Neural crest cell (in vitro differentiated cells): ENCODE data around the gene LMOD3. TPM values are rescaled to one million over a fixed set of nuclear protein-coding genes. Genes with fewer than 3 reads are reported as not detected.

Source experiments
- DNase-seq: peaks from one replicate; pipeline ENCODE4 v3.0.0; 2021; ENCODE audit warnings: low read depth, mixed read lengths, low spot score
- H3K27ac Mint-ChIP-seq: one replicate; pipeline ENCODE4 v1.8.0; 2021; ENCODE audit warnings: mild to moderate bottlenecking, mixed read lengths; ENCODE audit not compliant: unreplicated experiment
- H3K27me3 Mint-ChIP-seq: 2 replicates; pipeline ENCODE4 v1.8.0; 2021; ENCODE audit warnings: low read depth, mild to moderate bottlenecking, mixed read lengths
- H3K36me3 Mint-ChIP-seq: 2 replicates; pipeline ENCODE4 v1.8.0; 2021; ENCODE audit warnings: low read depth, mild to moderate bottlenecking, mixed read lengths
- H3K4me1 Mint-ChIP-seq: 2 replicates; pipeline ENCODE4 v1.8.0; 2021; ENCODE audit warnings: mixed read lengths
- H3K4me3 Mint-ChIP-seq: one replicate; pipeline ENCODE4 v1.8.0; 2021; ENCODE audit warnings: mild to moderate bottlenecking, mixed read lengths
- H3K9me3 Mint-ChIP-seq: 2 replicates; pipeline ENCODE4 v1.8.0; 2021; ENCODE audit warnings: mixed read lengths
- total RNA-seq: library from RNA; stranded (reverse); gene quantifications from 2 replicates; pipeline ENCODE4 v1.2.1, GENCODE V29; 2021
- TF ChIP-seq, protein P1 (sequence below): fragments of 200-600 bp; sonication (generic); conservative IDR thresholded peaks from 2 replicates; pipeline ENCODE4 v1.5.0; 2021; ENCODE audit warnings: antibody characterized with exemption, mild to moderate bottlenecking

Gene LMOD3
- total RNA-seq, 1 donor from 2014 or later = 3.8 TPM

DNA sequence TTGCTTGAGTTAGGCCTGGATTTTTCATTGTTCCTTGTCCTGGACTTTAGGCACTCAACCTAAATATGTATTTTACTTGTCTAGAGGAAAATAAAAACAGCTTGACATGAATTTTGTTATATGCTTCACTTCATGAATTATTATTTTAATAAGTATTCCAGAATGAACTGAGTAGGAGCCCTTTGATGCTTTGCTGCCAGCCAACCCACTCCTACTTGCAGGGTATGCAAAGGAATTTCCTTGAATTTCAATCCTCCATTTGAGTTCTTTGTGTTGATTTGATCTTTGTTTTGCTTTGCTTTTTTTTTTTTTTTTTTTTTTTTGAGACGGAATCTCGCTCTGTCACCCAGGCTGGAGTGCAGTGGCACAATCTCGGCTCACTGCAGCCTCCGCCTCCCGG is 26.1 kb downstream of the LMOD3 start:
- H3K27ac Mint-ChIP-seq = no peak overlapping the region
- peaks cover 49% of the 10 kb centered on the region for H3K4me1 Mint-ChIP-seq
- H3K9me3 Mint-ChIP-seq = no peaks in the 10 kb centered on the region
- TF ChIP-seq, protein P1, sequence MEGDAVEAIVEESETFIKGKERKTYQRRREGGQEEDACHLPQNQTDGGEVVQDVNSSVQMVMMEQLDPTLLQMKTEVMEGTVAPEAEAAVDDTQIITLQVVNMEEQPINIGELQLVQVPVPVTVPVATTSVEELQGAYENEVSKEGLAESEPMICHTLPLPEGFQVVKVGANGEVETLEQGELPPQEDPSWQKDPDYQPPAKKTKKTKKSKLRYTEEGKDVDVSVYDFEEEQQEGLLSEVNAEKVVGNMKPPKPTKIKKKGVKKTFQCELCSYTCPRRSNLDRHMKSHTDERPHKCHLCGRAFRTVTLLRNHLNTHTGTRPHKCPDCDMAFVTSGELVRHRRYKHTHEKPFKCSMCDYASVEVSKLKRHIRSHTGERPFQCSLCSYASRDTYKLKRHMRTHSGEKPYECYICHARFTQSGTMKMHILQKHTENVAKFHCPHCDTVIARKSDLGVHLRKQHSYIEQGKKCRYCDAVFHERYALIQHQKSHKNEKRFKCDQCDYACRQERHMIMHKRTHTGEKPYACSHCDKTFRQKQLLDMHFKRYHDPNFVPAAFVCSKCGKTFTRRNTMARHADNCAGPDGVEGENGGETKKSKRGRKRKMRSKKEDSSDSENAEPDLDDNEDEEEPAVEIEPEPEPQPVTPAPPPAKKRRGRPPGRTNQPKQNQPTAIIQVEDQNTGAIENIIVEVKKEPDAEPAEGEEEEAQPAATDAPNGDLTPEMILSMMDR = no peak
- no peak overlapping the region for H3K4me3 Mint-ChIP-seq
- no peaks in the 10 kb centered on the region for H3K27me3 Mint-ChIP-seq
- H3K36me3 Mint-ChIP-seq = peaks cover 11% of the 10 kb centered on the region
- DNase-seq = no peak

DNA sequence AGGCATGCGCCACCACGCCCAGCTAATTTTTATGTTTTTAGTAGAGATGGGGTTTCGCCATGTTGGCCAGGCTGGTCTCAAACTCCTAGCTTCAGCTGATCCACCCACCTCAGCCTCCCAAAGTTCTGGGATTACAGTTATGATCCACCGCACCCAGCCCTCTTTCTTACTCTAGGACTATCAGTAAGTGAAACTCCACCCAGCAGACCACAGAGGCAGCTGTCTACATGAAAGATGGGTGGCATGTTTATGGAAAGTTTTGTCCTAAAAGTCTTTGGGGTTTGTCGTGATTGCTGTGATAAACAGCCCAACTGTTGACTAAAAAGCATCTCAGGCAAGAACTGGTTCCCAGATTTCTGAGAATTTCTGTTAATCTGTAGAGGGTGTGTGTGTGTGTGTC is 26.8 kb downstream of the LMOD3 start:
- peaks cover 52% of the 10 kb centered on the region for H3K4me1 Mint-ChIP-seq
- TF ChIP-seq, protein P1 = no peak
- DNase-seq = no peak
- peaks cover 11% of the 10 kb centered on the region for H3K36me3 Mint-ChIP-seq
- no peaks in the 10 kb centered on the region for H3K9me3 Mint-ChIP-seq
- no peaks in the 10 kb centered on the region for H3K27me3 Mint-ChIP-seq
- H3K4me3 Mint-ChIP-seq = no peak overlapping the region
- H3K27ac Mint-ChIP-seq = no peak overlapping the region

DNA sequence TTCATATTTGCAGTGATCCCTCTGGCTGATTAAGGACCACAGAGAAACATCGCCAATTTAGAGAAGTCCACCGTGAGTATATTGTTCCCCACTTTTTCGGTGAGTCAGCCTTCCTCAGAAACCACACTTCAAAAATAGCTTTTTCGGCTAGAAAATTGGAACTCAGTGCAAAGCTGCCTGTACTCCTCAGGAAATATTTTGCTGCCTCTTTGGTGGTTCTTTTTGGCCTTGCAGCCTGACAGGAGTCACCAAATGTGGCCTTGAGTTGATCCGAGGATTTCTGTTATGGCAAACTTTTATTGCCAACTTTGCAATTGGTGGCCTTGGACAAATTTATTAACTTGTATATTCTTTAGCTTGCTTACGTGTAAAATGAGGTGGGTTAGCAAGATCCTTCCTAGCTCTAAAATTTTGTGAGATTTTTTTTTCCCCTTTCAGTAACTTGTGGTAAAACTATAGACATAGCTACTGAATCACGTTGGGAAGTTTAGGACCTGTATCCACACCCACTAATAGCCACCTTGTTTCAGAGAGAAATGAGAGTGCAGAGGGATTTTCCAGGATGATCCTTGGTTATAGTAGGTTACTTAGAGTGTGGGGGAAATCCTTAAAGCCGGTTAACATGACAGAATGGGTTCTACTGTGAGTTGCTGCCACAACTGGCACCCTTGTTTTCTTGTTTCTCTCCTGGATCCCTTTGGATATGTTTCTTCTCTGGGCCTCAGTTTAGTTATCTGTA is 27.8 kb downstream of the LMOD3 start:
- DNase-seq = no peak
- no peaks in the 10 kb centered on the region for H3K9me3 Mint-ChIP-seq
- H3K4me1 Mint-ChIP-seq = peaks cover 57% of the 10 kb centered on the region
- no peak overlapping the region for H3K27ac Mint-ChIP-seq
- H3K27me3 Mint-ChIP-seq = no peaks in the 10 kb centered on the region
- no peak overlapping the region for H3K4me3 Mint-ChIP-seq
- H3K36me3 Mint-ChIP-seq = peaks cover 8% of the 10 kb centered on the region
- TF ChIP-seq, protein P1 = no peak

DNA sequence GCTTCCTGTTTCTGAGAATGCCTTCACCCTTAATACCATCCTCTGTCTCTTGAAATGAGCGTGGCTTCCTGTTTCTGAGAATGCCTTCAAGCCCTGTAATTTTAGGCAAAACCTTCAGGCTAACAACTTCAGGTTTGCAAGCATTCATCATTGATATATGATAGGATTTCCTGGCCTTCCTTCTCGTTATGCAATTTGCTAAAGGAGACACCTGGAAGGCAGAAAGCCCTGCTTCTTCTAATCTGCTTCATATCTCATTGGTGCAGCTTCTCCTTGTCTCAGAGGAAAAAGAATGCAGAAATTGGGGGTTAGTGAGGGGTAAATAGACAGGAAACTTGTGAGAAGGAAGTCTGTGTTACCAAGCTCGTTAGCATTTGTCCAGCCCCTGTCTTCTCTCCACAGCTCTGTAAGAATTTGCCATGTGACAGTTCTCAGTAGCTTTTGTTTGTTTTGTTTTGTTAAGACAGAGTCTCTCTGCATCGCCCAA is 30.3 kb downstream of the LMOD3 start:
- no peaks in the 10 kb centered on the region for H3K9me3 Mint-ChIP-seq
- peaks cover 53% of the 10 kb centered on the region for H3K4me1 Mint-ChIP-seq
- TF ChIP-seq, protein P1 = no peak
- H3K36me3 Mint-ChIP-seq = no peaks in the 10 kb centered on the region
- peak overlapping the region; percentile 31 for H3K4me3 Mint-ChIP-seq
- DNase-seq = no peak
- no peaks in the 10 kb centered on the region for H3K27me3 Mint-ChIP-seq
- peak overlapping the region; percentile 82 for H3K27ac Mint-ChIP-seq

DNA sequence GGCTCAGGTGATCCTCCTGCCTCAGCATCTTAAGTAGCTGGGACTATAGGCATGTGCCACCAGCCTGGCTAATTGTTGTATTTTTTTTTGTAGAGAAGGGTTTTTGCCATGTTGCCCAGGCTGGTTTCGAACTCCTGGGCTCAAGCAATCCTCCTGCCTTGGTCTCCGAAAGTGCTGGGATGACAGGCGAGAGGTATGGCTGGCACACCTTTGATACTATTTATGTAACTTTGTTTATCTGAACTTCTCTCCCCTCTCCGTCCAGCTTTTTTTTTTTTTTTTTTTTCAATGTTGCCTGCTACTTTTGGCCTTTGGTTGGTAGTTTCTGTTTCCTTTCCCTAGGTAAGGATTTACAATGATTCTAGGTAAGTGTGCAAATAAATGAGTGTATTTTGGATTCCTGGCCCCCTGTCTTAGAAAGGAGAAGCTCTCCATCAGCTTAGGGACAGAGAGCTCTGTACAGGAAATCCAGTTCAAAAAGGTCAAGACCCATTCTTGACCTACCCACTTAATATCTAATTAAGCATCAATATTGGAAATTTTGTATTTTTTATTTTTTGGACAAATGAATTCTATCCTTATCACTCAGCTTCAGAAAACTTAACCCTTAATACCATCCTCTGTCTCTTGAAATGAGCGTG is 30.9 kb downstream of the LMOD3 start:
- H3K4me3 Mint-ChIP-seq = peak overlapping the region; percentile 35
- H3K4me1 Mint-ChIP-seq = peaks cover 53% of the 10 kb centered on the region
- no peaks in the 10 kb centered on the region for H3K36me3 Mint-ChIP-seq
- H3K27ac Mint-ChIP-seq = peak overlapping the region; percentile 40
- no peak for DNase-seq
- H3K9me3 Mint-ChIP-seq = no peaks in the 10 kb centered on the region
- TF ChIP-seq, protein P1 = no peak
- no peaks in the 10 kb centered on the region for H3K27me3 Mint-ChIP-seq
